CD14-positive monocyte (primary cell): ENCODE data around the gene NANOS3. TPM values are rescaled to one million over a fixed set of nuclear protein-coding genes. Genes with fewer than 3 reads are reported as not detected.

Experiments
- DNase-seq, 3 donors: peaks; one replicate each; pipeline ENCODE4 v3.0.0-alpha.2; 2011 to 2022
- H2AFZ ChIP-seq: 2 replicates; pipeline ENCODE4 v1.6.0; 2012; ENCODE audit warnings: mild to moderate bottlenecking, low read depth, low read length, inconsistent platforms; ENCODE audit not compliant: insufficient read depth, poor library complexity, severe bottlenecking
- H3K27ac ChIP-seq, 2 donors: 1 replicate in 1 of 2; 2 replicates in 1 of 2; pipeline ENCODE4 v1.5.1; 2012 to 2013; ENCODE audit warnings: low read length in 2 of 2, control low read depth in 1 of 2, inconsistent platforms in 1 of 2, low read depth in 1 of 2, mild to moderate bottlenecking in 1 of 2
- H3K27me3 ChIP-seq, 2 donors: one replicate each; pipeline versions ENCODE4 v1.6.0 to v1.6.1; 2011 to 2013; ENCODE audit warnings: low read length in 2 of 2; ENCODE audit not compliant: control insufficient read depth in 2 of 2, insufficient read depth in 2 of 2
- H3K36me3 ChIP-seq, 2 donors: replicated peaks in 1 of 2; 1 replicate in 1 of 2; 2 replicates in 1 of 2; pipeline versions ENCODE4 v1.5.1 to v1.6.1; 2012 to 2013; ENCODE audit warnings: low read length in 2 of 2, control low read depth in 1 of 2, inconsistent platforms in 1 of 2, mild to moderate bottlenecking in 1 of 2; ENCODE audit not compliant: insufficient read depth in 2 of 2, control insufficient read depth in 1 of 2
- H3K4me1 ChIP-seq, 2 donors: 1 replicate in 1 of 2; 2 replicates in 1 of 2; pipeline versions ENCODE4 v1.5.1 to v1.6.1; 2012 to 2013; ENCODE audit warnings: low read length in 2 of 2, control low read depth in 1 of 2, inconsistent platforms in 1 of 2, mild to moderate bottlenecking in 1 of 2, moderate library complexity in 1 of 2; ENCODE audit not compliant: insufficient read depth in 2 of 2, control insufficient read depth in 1 of 2
- H3K4me2 ChIP-seq: replicated peaks from 2 replicates; pipeline ENCODE3; 2012; ENCODE audit warnings: low read length, moderate library complexity, mild to moderate bottlenecking; ENCODE audit not compliant: poor library complexity, severe bottlenecking; ENCODE audit errors: extremely low read depth
- H3K4me3 ChIP-seq, 3 experiments: fragments of 200-600 bp in 1 of 3; sonication (generic) in 1 of 3; replicated peaks in 1 of 3; 1 replicate in 2 of 3; 2 replicates in 1 of 3; pipeline ENCODE4 v1.5.1; 2011 to 2013; ENCODE audit warnings: low read length in 3 of 3, mild to moderate bottlenecking in 3 of 3, control low read depth in 2 of 3, low read depth in 2 of 3, inconsistent platforms in 1 of 3, moderate library complexity in 1 of 3
- H3K79me2 ChIP-seq: 2 replicates; pipeline ENCODE4 v1.6.0; 2012; ENCODE audit warnings: mild to moderate bottlenecking, control low read depth, inconsistent platforms, low read length, moderate library complexity; ENCODE audit not compliant: insufficient read depth
- H3K9ac ChIP-seq: 2 replicates; pipeline ENCODE4 v1.6.0; 2017; ENCODE audit warnings: low read length, mild to moderate bottlenecking; ENCODE audit not compliant: insufficient read depth, poor library complexity, severe bottlenecking
- H3K9me3 ChIP-seq, 2 donors: replicated peaks in 1 of 2; 1 replicate in 1 of 2; 2 replicates in 1 of 2; pipeline versions ENCODE4 v1.5.1 to v1.6.1; 2012 to 2013; ENCODE audit warnings: low read length in 2 of 2, control low read depth in 1 of 2; ENCODE audit not compliant: control insufficient read depth in 1 of 2, insufficient read depth in 1 of 2
- H4K20me1 ChIP-seq: 2 replicates; pipeline ENCODE4 v1.6.0; 2012; ENCODE audit warnings: mild to moderate bottlenecking, low read length, control low read depth, moderate library complexity; ENCODE audit not compliant: insufficient read depth
- H3K27ac Mint-ChIP-seq, 7 donors: one replicate each; pipeline ENCODE4 v1.8.0; 2020; ENCODE audit warnings: mild to moderate bottlenecking in 7 of 7, mixed read lengths in 7 of 7, moderate library complexity in 6 of 7, inconsistent platforms in 2 of 7
- H3K27me3 Mint-ChIP-seq, 3 donors: one replicate each; pipeline ENCODE4 v1.8.0; 2021 to 2022; ENCODE audit warnings: low read depth in 3 of 3, mild to moderate bottlenecking in 3 of 3, mixed read lengths in 3 of 3, moderate library complexity in 3 of 3, inconsistent platforms in 1 of 3
- H3K36me3 Mint-ChIP-seq, 2 donors: one replicate each; pipeline ENCODE4 v1.8.0; 2020; ENCODE audit warnings: mixed read lengths in 2 of 2, inconsistent platforms in 1 of 2, mild to moderate bottlenecking in 1 of 2
- H3K4me1 Mint-ChIP-seq: one replicate; pipeline ENCODE4 v1.8.0; 2020; ENCODE audit warnings: mild to moderate bottlenecking, mixed read lengths
- H3K4me3 Mint-ChIP-seq, 2 donors: one replicate each; pipeline ENCODE4 v1.8.0; 2020; ENCODE audit warnings: mild to moderate bottlenecking in 2 of 2, mixed read lengths in 2 of 2, moderate library complexity in 1 of 2
- H3K9me3 Mint-ChIP-seq, 7 donors: one replicate each; pipeline ENCODE4 v1.8.0; 2020 to 2022; ENCODE audit warnings: mixed read lengths in 7 of 7, mild to moderate bottlenecking in 6 of 7, moderate library complexity in 6 of 7, inconsistent platforms in 2 of 7
- CTCF ChIP-seq: fragments of 200-600 bp; IDR thresholded peaks from one replicate; pipeline ENCODE4 v1.8.0; 2022; ENCODE audit warnings: antibody characterized with exemption, mild to moderate bottlenecking
- WGBS: methylation state at CpG from one replicate; pipeline ENCODE4 v1.1.5; 2013; ENCODE audit warnings: missing lambda C conversion rate; ENCODE audit not compliant: insufficient coverage; 5-methylcytosine and 5-hydroxymethylcytosine counted together
- intact Hi-C, 2 donors: fragments of 100-400 bp; cut with micrococcal nuclease; formaldehyde crosslinking; loops; one replicate each; pipeline versions ENCODE4 v1.15.0 to v1.15.1; 2023
- polyA plus RNA-seq, 3 donors: library from polyadenylated mRNA; depleted of rRNA in 1 of 3; unstranded in 2 of 3; stranded (reverse) in 1 of 3; fragments of 300-500 nt in 2 of 3; fragments of >200 nt in 1 of 3; fragmentation: Illumina TruSeq in 2 of 3; gene quantifications; 1 replicate in 2 of 3; 2 replicates in 1 of 3; pipeline ENCODE4 v1.2.3, GENCODE V29; 2012 to 2021

NANOS3 gene
- polyA plus RNA-seq, 3 donors, result not detected

- WGBS, result 0% methylated on average over 3 of the region's 11 CpGs
- Histone ChIP-seq H3K27me3 (no peaks in the 10 kb centered on the region), H3K36me3 (no peaks in the 10 kb centered on the region), H2AFZ (no peak overlapping the region), H3K79me2 (peaks cover 72% of the 10 kb centered on the region), H3K4me2 (peak overlapping the region; percentile 96), H3K4me1 (peaks cover 60 to 65% of the 10 kb centered on the region in 2 donors), H3K4me3 (peak overlapping the region; percentile 69 to 97 (median 90)), H4K20me1 (peaks cover 54% of the 10 kb centered on the region), H3K9me3 (no peaks in the 10 kb centered on the region), H3K9ac (peak overlapping the region; percentile 100), H3K27ac (peak overlapping the region; percentile 99 to 100)
- Mint-ChIP-seq H3K36me3 (peaks cover 13 to 27% of the 10 kb centered on the region in 2 donors), H3K27ac (peak overlapping the region; percentile 98 to 100 (median 99)), H3K4me3 (peak overlapping the region; percentile 91 to 96), H3K4me1 (peaks cover 49% of the 10 kb centered on the region), H3K27me3 (peaks cover 0 to 20% (median 4%) of the 10 kb centered on the region in 3 donors), H3K9me3 (peaks cover 0 to 7% (median 2%) of the 10 kb centered on the region in 7 donors)
- intact Hi-C loops, result loop anchor here (10.0 kb wide), 2 partner anchors 687 to 1057 kb away; partner anchors contain the start of genes IER2 (in 1 of the 2) and STX10 (in 1 of the 2)
- no peak for TF ChIP-seq CTCF
- peak in 1 of 3 donors; percentile 30 for DNase-seq
These were observed 35.0 kb upstream of the NANOS3 start for GRCh38 chr19:13841962-13842290.

GRCh38 chr19:13842291-13843103, 34.4 kb upstream of the NANOS3 start:
- peaks cover 49% of the 10 kb centered on the region for H4K20me1 ChIP-seq
- Mint-ChIP-seq H3K27me3 (peaks cover 0 to 17% (median 4%) of the 10 kb centered on the region in 3 donors), H3K27ac (peak overlapping the region; percentile 98 to 100 (median 99)), H3K4me1 (peaks cover 45% of the 10 kb centered on the region), H3K9me3 (peaks cover 0 to 7% (median 2%) of the 10 kb centered on the region in 7 donors), H3K4me3 (peak overlapping the region; percentile 91 to 96), H3K36me3 (peaks cover 12 to 27% of the 10 kb centered on the region in 2 donors)
- peak overlapping the region; percentile 96 for H3K4me2 ChIP-seq
- no peaks in the 10 kb centered on the region for H3K36me3 ChIP-seq
- TF ChIP-seq CTCF, result no peak
- WGBS, result under 1% methylated on average over 81 of the region's 95 CpGs
- H3K4me3 ChIP-seq, result peak overlapping the region; percentile 69 to 97 (median 90)
- H3K79me2 ChIP-seq, result peaks cover 66% of the 10 kb centered on the region
- H2AFZ ChIP-seq, result no peak overlapping the region
- no peaks in the 10 kb centered on the region for H3K27me3 ChIP-seq
- intact Hi-C loops, result loop anchor here (10.0 kb wide), 2 partner anchors 688 to 1058 kb away; partner anchors contain the start of genes IER2 (in 1 of the 2) and STX10 (in 1 of the 2)
- H3K27ac ChIP-seq, result peak overlapping the region; percentile 99 to 100
- no peaks in the 10 kb centered on the region for H3K9me3 ChIP-seq
- peaks cover 59% of the 10 kb centered on the region in 2 donors for H3K4me1 ChIP-seq
- H3K9ac ChIP-seq, result peak overlapping the region; percentile 100
- DNase-seq, result peak; percentile 82 to 87 (median 87)
